Endothelial cell of umbilical vein (primary cell): ENCODE data around the gene ODAD3. TPM values are rescaled to one million over a fixed set of nuclear protein-coding genes. Genes with fewer than 3 reads are reported as not detected.

Source experiments
- BruUV-seq: library from RNA; stranded (reverse); fragments of 400-500 nt; replicated peaks from 2 replicates; lab custom pipeline; 2021; lab: Mats Ljungman, UMichigan
- CTCF ChIA-PET: fragments of 300-600, 350-600 bp; sonication (Branson Sonifier 250); formaldehyde crosslinking; loops from one replicate; lab custom pipeline; 2021; ENCODE audit warnings: antibody characterized with exemption, inconsistent platforms; lab: Charles Lee
- POLR2A ChIA-PET: fragments of 300-600, 350-600 bp; sonication (Branson Sonifier 250); formaldehyde crosslinking; loops from one replicate; lab custom pipeline; 2021; ENCODE audit warnings: antibody characterized with exemption, inconsistent platforms; lab: Charles Lee
- DNase-seq: peaks from one replicate; pipeline ENCODE4 v3.0.0-alpha.2; 2011; ENCODE audit warnings: low read depth, low spot score
- FAIRE-seq: peaks from 2 replicates; lab custom pipeline; 2011; peaks lifted over from hg19 to GRCh38; lab: Jason Lieb, UNC
- H2AFZ ChIP-seq: 2 replicates; pipeline ENCODE4 v1.6.0; 2012; ENCODE audit warnings: low read depth, low read length, control low read depth, inconsistent platforms
- H3K27ac ChIP-seq: 2 replicates; pipeline ENCODE4 v1.5.1; 2011; ENCODE audit warnings: low read depth, mild to moderate bottlenecking, control low read depth, low read length, moderate library complexity; ENCODE audit not compliant: insufficient read depth
- H3K27me3 ChIP-seq, 2 experiments: 2 replicates each; pipeline versions ENCODE4 v1.6.0 to v1.6.1; 2011; ENCODE audit warnings: low read length in 2 of 2, mixed read lengths in 1 of 2; ENCODE audit not compliant: control insufficient read depth in 2 of 2, insufficient read depth in 2 of 2
- H3K36me3 ChIP-seq, 2 experiments: 2 replicates in 1 of 2; 3 replicates in 1 of 2; pipeline ENCODE4 v1.5.1; 2011; ENCODE audit warnings: low read length in 2 of 2, mild to moderate bottlenecking in 1 of 2, moderate library complexity in 1 of 2; ENCODE audit not compliant: control insufficient read depth in 2 of 2, insufficient read depth in 2 of 2; ENCODE audit errors: extremely low read depth in 1 of 2
- H3K4me1 ChIP-seq: 3 replicates; pipeline ENCODE4 v1.5.1; 2011; ENCODE audit warnings: mild to moderate bottlenecking, low read length; ENCODE audit not compliant: control insufficient read depth, insufficient read depth; ENCODE audit errors: extremely low read depth
- H3K4me2 ChIP-seq: 2 replicates; pipeline ENCODE4 v1.6.1; 2011; ENCODE audit warnings: low read length, control low read depth, mixed read lengths; ENCODE audit not compliant: insufficient read depth
- H3K4me3 ChIP-seq, 3 experiments: fragments of 200-600 bp in 1 of 3; sonication (generic), shearing (Covaris generic) in 1 of 3; replicated peaks in 1 of 3; 2 replicates each; pipeline ENCODE4 v1.5.1; 2011 to 2016; ENCODE audit warnings: control low read depth in 3 of 3, low read length in 3 of 3, mild to moderate bottlenecking in 2 of 3, inconsistent platforms in 1 of 3, low read depth in 1 of 3, moderate library complexity in 1 of 3; ENCODE audit not compliant: insufficient read depth in 1 of 3
- H3K79me2 ChIP-seq: 2 replicates; pipeline ENCODE4 v1.6.0; 2012; ENCODE audit warnings: low read length, inconsistent platforms; ENCODE audit not compliant: control insufficient read depth, insufficient read depth
- H3K9ac ChIP-seq: replicated peaks from 2 replicates; pipeline ENCODE3; 2011; ENCODE audit warnings: low read length, control low read depth; ENCODE audit not compliant: insufficient read depth; ENCODE audit errors: extremely low read depth
- H3K9me1 ChIP-seq: replicated peaks from 3 replicates; pipeline ENCODE4 v1.6.0; 2011; ENCODE audit warnings: mild to moderate bottlenecking, low read length; ENCODE audit not compliant: control insufficient read depth, insufficient read depth; ENCODE audit errors: extremely low read depth
- H3K9me3 ChIP-seq: replicated peaks from 2 replicates; pipeline ENCODE4 v1.5.1; 2012; ENCODE audit warnings: low read length, inconsistent platforms; ENCODE audit not compliant: control insufficient read depth, insufficient read depth
- H4K20me1 ChIP-seq: replicated peaks from 2 replicates; pipeline ENCODE3; 2011; ENCODE audit warnings: mild to moderate bottlenecking, low read length; ENCODE audit not compliant: control insufficient read depth, insufficient read depth; ENCODE audit errors: extremely low read depth
- EZH2 ChIP-seq: IDR thresholded peaks from 2 replicates; pipeline ENCODE4 v1.6.1; 2012; ENCODE audit warnings: borderline replicate concordance, low read depth, mild to moderate bottlenecking, moderate library complexity, low read length, inconsistent platforms; ENCODE audit not compliant: severe bottlenecking
- FOS ChIP-seq: IDR thresholded peaks from 2 replicates; pipeline ENCODE4 v1.6.1; 2011; ENCODE audit warnings: mild to moderate bottlenecking, low read length, moderate library complexity, borderline replicate concordance; ENCODE audit not compliant: insufficient read depth
- GATA2 ChIP-seq: IDR thresholded peaks from 2 replicates; pipeline ENCODE4 v1.7.0; 2011; ENCODE audit warnings: low read depth, mild to moderate bottlenecking, moderate library complexity, mixed read lengths, low read length; ENCODE audit not compliant: insufficient read length, insufficient read depth
- JUN ChIP-seq: IDR thresholded peaks from 2 replicates; pipeline ENCODE4 v1.6.1; 2011; ENCODE audit warnings: borderline replicate concordance, low read depth; ENCODE audit not compliant: insufficient read length, insufficient read depth
- MAX ChIP-seq: IDR thresholded peaks from 2 replicates; pipeline ENCODE4 v1.6.1; 2011; ENCODE audit not compliant: insufficient read depth, insufficient read length
- MYC ChIP-seq: IDR thresholded peaks from one replicate; pipeline ENCODE4 v1.6.1; 2011; ENCODE audit warnings: mild to moderate bottlenecking, low read depth, low read length
- POLR2A ChIP-seq: IDR thresholded peaks from 2 replicates; pipeline ENCODE4 v1.6.1; 2012; ENCODE audit warnings: low read depth, mild to moderate bottlenecking, control low read depth, low read length
- POLR2AphosphoS5 ChIP-seq: IDR thresholded peaks from 2 replicates; pipeline ENCODE4 v1.6.1; 2012; ENCODE audit warnings: low read depth, mild to moderate bottlenecking, control low read depth, low read length, moderate library complexity; ENCODE audit not compliant: insufficient read depth
- dilution Hi-C: fragments of 300-500 bp; cut with MboI; formaldehyde crosslinking; loops from one replicate; pipeline ENCODE4 v1.15.0; 2019; ENCODE audit warnings: low sequenced_read_pairs; ENCODE audit not compliant: extremely low pct_ligation_motif_present
- intact Hi-C: fragments of 100-400 bp; cut with micrococcal nuclease; formaldehyde crosslinking; loops from one replicate; pipeline ENCODE4 v1.10.0; 2022
- polyA plus RNA-seq, 4 experiments: library from polyadenylated mRNA; depleted of rRNA in 3 of 4; stranded (reverse) in 3 of 4; unstranded in 1 of 4; fragments of >200 nt; gene quantifications; 2 replicates each; pipeline versions ENCODE4 v1.2.1 to v1.2.3, GENCODE V29; 2011 to 2012; ENCODE audit warnings: missing spikeins in 1 of 4
- total RNA-seq: library from RNA; stranded (reverse); gene quantifications from 2 replicates; pipeline ENCODE4 v1.2.3, GENCODE V29; 2021
- TF ChIP-seq, protein P1 (sequence below), 2 donors: IDR thresholded peaks; 1 replicate in 1 of 2; 2 replicates in 1 of 2; pipeline ENCODE4 v1.5.1; 2011; ENCODE audit warnings: low read length in 2 of 2, mild to moderate bottlenecking in 2 of 2, moderate library complexity in 2 of 2, control low read depth in 1 of 2, inconsistent platforms in 1 of 2, low read depth in 1 of 2; ENCODE audit not compliant: insufficient read depth in 1 of 2; ENCODE audit errors: extremely low read depth in 1 of 2

Gene ODAD3
- total and polyA plus RNA-seq, 2 donors (not counting 3 experiments of a cell fraction or from before 2014, with no cell fraction given) = 0.14 to 0.97 TPM

- ChIA-PET POLR2A (interaction anchor here (0.6 kb wide), 1 partner anchor 43 kb away, joined by 9 read pairs; no protein-coding TSS in a partner anchor), CTCF (no interaction called here)
- H3K4me2 ChIP-seq = no peak overlapping the region
- intact Hi-C loops = no loop called here
- no peaks in the 10 kb centered on the region for H3K79me2 ChIP-seq
- DNase-seq = no peak
- H3K9me1 ChIP-seq = no peaks in the 10 kb centered on the region
- TF ChIP-seq, protein P1, sequence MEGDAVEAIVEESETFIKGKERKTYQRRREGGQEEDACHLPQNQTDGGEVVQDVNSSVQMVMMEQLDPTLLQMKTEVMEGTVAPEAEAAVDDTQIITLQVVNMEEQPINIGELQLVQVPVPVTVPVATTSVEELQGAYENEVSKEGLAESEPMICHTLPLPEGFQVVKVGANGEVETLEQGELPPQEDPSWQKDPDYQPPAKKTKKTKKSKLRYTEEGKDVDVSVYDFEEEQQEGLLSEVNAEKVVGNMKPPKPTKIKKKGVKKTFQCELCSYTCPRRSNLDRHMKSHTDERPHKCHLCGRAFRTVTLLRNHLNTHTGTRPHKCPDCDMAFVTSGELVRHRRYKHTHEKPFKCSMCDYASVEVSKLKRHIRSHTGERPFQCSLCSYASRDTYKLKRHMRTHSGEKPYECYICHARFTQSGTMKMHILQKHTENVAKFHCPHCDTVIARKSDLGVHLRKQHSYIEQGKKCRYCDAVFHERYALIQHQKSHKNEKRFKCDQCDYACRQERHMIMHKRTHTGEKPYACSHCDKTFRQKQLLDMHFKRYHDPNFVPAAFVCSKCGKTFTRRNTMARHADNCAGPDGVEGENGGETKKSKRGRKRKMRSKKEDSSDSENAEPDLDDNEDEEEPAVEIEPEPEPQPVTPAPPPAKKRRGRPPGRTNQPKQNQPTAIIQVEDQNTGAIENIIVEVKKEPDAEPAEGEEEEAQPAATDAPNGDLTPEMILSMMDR (IDR thresholded peaks at IDR 0.05; ENCODE audit: extremely low read depth in 1 of 2, insufficient read depth in 1 of 2, low read depth in 1 of 2, low read length in 2 of 2) = no peak
- no peak for TF ChIP-seq MAX
- TF ChIP-seq POLR2AphosphoS5 = no peak
- no peak for TF ChIP-seq FOS
- no peak for TF ChIP-seq GATA2
- no peak for TF ChIP-seq JUN
- TF ChIP-seq MYC = no peak
- TF ChIP-seq POLR2A = no peak
- TF ChIP-seq EZH2 = no peak
- BruUV-seq = no TSS peak
- H3K9ac ChIP-seq = no peak overlapping the region
- dilution Hi-C loops = no loop called here
- no peak overlapping the region for H2AFZ ChIP-seq
- peaks cover 16 to 29% of the 10 kb centered on the region in 2 experiments for H3K27me3 ChIP-seq
- H3K4me1 ChIP-seq = no peaks in the 10 kb centered on the region
- no peak for FAIRE-seq
- H3K27ac ChIP-seq = no peak overlapping the region
- H4K20me1 ChIP-seq = no peaks in the 10 kb centered on the region
- no peaks in the 10 kb centered on the region for H3K36me3 ChIP-seq
- no peaks in the 10 kb centered on the region for H3K9me3 ChIP-seq
- H3K4me3 ChIP-seq = no peak overlapping the region
Measured at GRCh38 chr19:11425719-11426457, 9.0 kb downstream of the ODAD3 start.
